ENCODE data around the gene CD247.

The CD247 gene

GRCh38 chr1:167511374-167511986 lies 6.8 kb downstream of the CD247 start:
- no peak for DNase-seq

DNA sequence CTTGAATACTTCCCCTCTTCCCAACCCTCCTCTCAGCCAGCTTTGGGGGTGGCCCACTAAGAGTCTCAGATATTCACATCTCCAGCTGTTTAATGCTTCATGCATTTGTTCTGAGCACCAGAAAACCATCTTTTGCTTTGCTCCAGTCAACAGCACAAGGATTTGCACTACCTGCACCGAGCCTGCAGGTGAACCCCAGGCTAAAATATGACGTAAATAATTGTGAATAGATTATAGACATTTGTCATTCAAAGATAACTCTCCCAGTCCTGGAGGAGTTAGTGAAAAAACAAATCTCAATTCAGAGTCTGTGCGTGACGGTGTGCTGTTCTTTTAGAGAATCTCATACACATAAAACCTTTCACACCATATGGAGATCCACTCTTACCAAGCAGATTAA lies 7.4 kb downstream of the CD247 start:
- DNase-seq, result no peak

DNA sequence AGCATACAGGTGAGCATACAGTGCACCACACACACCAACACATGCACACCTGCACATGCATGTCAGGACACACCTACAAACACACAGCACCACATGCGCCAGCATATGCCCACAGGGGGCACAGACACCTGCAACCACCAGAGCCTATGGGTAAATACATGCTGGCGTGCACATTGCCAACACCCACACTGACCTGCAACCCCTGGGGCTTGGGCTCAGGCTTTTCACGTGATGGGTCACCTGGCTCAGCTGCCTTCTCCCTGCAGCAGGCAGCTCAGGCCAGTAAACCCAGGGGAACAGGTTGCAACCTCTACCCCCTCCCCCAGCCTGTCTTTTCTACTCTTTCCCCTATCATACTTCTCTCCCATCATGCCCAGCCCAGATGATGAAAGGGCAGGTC lies 8.1 kb downstream of the CD247 start:
- no peak for DNase-seq

- no peak for DNase-seq
Measured at GRCh38 chr1:167509587-167509986, 8.7 kb downstream of the CD247 start.

DNA sequence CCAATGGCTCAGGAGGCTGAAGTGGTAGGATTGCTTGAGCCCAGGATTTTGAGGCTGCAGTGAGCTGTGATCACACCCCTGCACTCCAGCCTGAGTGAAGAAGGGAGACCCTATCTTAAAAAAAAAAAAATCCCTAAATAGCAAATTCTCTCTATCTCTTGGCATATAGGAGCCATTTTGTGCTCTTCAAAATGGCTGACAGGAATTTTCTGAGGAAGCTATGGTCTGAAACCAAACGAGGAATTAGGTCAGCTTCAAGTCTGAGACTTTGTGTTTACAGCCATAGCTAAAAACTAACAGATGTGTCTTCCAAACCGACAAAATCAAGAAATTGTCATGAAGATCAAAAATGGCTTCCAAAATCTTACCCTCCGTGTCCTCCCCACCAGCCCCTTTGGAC lies 10.6 kb downstream of the CD247 start:
- DNase-seq, result no peak

- DNase-seq, result no peak
Measured at GRCh38 chr1:167504467-167504827, 13.9 kb downstream of the CD247 start.

DNA sequence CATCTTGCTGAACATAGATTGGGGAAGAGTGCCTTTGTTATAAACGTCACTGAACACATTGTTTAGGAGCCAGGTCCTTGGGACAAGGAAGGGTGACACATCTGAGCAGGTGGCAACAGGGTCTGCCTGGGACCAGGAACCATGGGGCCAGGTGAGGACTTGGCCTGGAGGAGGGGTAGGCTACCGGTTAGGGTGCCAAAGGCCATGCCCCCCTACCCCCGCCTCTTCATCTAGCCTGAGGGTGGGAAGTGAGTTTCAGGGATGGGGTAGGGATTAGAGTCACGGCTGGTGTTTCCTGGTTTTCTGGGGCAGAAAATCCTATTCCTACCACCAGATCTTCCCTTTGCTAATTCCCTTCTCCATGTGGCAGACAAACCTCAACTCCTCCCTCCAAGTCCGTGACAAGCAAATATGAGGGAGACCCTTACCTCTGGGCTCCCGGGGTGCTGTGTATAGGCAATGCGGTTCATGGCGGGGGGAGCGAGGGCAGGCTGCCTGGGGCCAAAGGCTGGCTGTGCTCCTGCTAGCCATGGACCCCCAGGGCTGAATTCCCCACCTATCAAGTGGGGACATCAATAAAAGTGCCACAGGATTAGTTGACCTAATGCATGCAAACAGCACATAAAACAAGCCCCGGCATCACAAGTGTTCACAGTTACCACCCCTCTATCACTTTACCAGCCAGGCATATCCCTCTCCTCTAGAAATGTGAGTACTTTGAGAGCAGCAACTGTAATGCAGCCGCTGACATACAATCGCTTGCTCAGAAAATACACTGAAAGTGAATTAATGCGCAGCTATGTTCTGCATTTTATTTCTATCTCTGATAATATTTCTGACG lies 14.5 kb downstream of the CD247 start:
- DNase-seq, result no peak

DNA sequence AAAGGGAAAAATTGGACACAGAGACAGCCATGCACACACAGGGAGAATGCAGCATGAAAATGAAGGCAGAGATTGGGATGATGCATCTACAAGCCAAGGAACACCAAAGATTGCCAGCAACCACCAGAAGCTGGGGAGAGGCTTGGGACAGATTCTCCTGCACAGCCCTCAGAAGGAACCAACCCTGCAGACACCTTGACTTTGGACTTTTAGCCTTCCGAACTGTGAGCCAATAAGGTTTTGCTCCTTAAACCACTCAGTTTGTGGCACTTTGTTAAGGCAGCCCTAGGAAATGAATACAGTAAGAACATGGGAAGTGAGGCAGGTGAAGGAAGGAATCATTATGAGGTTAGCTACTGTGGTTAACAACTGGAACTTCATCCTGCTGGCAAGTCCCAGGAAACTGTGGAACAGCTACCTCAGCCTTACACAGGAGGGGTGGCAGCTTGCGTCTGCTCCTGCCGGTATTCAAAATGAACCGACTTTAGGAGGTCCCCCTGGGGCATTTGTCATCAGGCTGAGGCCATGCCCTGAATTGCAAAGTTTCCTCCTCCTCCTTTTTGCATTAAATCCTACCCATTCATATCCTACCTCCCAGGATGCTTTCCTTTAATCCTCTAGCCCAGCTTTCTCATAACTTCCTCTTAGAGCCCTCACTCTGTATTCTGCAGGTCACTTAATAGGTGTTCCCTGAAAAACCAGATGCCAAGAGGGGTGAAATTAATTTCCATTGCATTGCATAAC lies 15.4 kb downstream of the CD247 start:
- DNase-seq, result no peak

- no peak for DNase-seq
Measured at GRCh38 chr1:167502192-167502551, 16.2 kb downstream of the CD247 start.

GRCh38 chr1:167501515-167502191 lies 16.7 kb downstream of the CD247 start:
- no peak for DNase-seq

DNA sequence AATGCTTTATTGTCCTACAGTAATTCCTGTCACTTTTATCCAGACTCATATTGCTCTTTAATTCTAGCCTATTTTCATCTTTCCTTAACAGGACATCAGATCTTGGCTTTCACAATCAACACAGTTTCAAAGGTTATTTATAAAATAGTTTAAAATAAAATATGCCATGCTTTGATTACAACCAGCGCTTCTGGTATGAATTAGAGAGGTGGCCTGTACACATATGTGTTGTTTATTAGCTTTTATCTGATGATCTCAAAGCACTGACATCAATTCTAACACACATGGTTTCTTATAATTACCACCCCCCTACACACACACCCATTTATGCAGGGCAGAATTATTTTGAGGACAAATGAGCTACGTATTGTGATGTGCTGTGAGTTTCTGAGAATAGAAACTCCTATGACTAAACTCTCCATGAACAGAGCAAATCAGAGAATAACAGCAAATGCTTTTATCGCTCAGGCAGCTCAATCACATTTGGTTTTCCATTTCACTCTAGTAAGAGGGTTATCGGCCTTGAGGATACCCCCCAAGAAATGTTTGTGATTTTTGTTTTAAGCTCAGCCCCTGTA lies 18.0 kb downstream of the CD247 start:
- DNase-seq, result no peak

GRCh38 chr1:167499664-167500101 lies 18.6 kb downstream of the CD247 start:
- DNase-seq, result no peak

- DNase-seq, result no peak
Measured at GRCh38 chr1:167499106-167499505, 19.2 kb downstream of the CD247 start.

GRCh38 chr1:167496797-167497619 lies 21.3 kb downstream of the CD247 start:
- DNase-seq, result no peak

DNA sequence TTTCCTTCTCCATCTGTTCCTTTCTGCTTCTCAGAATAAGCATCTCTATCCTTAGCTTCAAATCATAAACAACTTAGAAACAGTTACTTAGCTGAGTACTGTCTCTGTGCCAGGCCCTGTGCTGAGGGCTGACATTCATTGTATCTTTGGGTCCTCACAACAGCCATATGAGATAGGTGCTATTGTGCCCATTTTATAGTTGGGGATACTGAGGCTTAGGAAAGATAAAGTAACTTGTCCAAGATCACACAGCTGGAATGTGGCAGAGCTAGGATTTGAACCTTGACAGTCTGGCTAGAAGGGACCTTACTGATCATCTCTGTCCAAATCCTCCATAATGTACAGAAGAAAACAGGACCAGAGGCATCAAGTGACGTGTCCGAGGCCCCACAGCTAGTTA lies 25.0 kb downstream of the CD247 start:
- no peak for DNase-seq

DNA sequence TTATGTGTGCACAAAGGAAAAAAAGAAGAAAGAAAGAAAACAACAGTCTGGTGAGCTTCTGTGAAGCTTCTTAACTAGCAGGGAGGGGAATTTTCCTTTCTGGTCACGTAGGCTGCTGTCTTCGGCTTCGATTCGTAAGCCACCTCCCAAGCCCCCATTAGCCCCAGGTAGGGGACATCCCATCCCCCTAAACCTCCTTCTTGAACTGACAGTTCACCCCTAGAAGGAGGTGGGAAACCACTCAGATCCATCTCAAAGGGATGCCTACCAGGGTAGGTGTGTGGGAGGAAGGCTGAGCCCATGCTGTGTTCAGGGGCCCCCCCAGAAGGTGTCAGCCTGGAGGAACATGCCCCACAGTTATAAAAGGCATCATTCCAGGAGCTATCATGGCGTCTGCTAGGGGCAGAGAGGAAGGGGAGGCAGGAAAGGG lies 25.8 kb downstream of the CD247 start:
- no peak for DNase-seq

GRCh38 chr1:167491586-167492461 lies 26.5 kb downstream of the CD247 start:
- no peak for DNase-seq

DNA sequence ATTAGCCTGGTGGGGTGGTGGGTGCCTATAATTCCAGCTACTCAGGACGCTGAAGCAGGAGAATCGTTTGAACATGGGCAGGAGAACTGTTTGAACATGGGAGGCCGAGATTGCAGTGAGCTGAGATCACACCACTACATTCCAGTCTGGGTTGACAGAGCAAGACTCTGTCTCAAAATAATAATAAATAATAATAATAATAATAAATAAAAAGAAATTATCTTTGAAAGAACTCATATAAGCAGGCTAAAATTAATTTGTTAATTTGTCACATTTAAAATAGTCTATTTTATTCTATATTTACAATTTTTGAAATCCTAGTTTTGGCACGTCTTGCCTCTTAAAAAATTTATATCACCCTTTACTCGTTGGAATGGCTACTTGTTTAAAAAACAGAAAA lies 27.6 kb downstream of the CD247 start:
- no peak for DNase-seq

DNA sequence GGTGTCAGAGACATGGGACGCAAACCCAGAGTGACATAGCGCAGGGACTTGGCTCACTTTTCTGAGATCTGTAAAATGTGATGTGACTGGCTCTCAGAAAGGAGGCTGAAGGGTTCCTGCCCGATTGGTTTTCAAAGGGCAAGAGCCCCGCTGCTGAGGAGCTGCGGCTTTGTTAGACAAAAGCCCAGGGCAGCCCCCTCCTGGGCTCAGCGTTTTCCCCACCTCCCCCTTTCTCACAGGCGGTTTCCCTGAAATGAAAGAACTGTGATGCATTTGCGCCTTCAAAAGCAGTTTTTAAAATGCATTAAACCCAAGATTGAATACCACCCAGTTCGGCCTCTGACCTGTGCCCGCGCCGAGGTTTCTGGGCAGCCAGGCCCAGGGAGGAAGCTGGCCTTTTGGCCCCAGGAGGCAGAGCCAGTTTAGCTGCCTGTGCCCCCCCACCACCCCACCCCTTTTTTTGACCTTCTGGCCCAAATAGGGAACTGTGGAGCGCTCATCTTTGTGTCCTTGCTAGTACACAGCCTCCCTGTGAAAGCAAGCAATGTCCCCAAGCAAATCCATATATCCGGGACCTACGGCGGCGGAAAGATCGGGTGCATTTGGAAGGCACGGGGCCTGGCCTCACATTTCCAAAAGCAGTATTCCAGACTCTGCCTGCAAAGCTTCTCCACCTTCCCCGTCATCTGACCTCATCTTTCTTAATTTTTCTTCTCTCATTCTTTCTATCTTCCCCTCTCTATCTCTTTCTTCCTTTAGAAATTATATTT lies 28.6 kb downstream of the CD247 start:
- DNase-seq, result no peak

DNA sequence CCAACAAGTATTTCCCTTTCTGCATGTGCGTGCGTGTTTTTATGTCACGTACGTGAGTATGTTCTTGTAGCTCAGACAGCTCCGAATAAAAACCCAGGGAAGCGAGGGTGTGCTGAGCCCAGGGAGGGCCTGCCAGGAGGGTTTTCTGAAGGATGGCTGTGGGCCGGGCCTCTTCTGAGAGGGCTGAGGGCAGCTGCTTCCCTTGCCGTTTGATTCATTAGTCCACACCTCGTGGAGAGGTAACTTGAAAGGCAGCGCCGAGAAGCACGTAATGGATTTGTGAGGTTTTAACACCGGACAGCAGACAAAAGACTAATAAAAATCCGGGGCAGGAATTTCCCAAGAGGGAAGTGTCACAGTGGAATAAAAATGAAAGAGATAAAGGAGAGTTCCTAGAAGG lies 29.5 kb downstream of the CD247 start:
- no peak for DNase-seq
